Uterus (tissue), 2 donors: ENCODE data around the gene TMEM209.

ENCODE experiments used
- CTCF ChIP-seq, 4 experiments: fragments of 200-600 bp in 2 of 4; fragments of 450-650 bp in 2 of 4; sonication (generic) in 2 of 4; IDR thresholded peaks; one replicate each; pipeline ENCODE4 v1.5.1; 2016 to 2019; ENCODE audit warnings: antibody characterized with exemption in 4 of 4, mild to moderate bottlenecking in 2 of 4, moderate library complexity in 1 of 4
- POLR2A ChIP-seq, 2 donors: fragments of 450-650 bp; IDR thresholded peaks; one replicate each; pipeline ENCODE4 v1.6.1; 2016; ENCODE audit warnings: antibody characterized with exemption in 2 of 2, mild to moderate bottlenecking in 1 of 2, moderate library complexity in 1 of 2

GRCh38 chr7:130189343-130189742 is 15.9 kb downstream of the TMEM209 start:
- TF ChIP-seq CTCF (IDR thresholded peaks at IDR 0.05) (no peak), POLR2A (IDR thresholded peaks at IDR 0.05) (no peak)
